ENCODE data around the gene MUC5AC. TPM values are rescaled to one million over a fixed set of nuclear protein-coding genes. Genes with fewer than 3 reads are reported as not detected.
A peak's percentile ranks its signal among the peaks of the same experiment; 100 is the strongest.

Gene MUC5AC, protein sequence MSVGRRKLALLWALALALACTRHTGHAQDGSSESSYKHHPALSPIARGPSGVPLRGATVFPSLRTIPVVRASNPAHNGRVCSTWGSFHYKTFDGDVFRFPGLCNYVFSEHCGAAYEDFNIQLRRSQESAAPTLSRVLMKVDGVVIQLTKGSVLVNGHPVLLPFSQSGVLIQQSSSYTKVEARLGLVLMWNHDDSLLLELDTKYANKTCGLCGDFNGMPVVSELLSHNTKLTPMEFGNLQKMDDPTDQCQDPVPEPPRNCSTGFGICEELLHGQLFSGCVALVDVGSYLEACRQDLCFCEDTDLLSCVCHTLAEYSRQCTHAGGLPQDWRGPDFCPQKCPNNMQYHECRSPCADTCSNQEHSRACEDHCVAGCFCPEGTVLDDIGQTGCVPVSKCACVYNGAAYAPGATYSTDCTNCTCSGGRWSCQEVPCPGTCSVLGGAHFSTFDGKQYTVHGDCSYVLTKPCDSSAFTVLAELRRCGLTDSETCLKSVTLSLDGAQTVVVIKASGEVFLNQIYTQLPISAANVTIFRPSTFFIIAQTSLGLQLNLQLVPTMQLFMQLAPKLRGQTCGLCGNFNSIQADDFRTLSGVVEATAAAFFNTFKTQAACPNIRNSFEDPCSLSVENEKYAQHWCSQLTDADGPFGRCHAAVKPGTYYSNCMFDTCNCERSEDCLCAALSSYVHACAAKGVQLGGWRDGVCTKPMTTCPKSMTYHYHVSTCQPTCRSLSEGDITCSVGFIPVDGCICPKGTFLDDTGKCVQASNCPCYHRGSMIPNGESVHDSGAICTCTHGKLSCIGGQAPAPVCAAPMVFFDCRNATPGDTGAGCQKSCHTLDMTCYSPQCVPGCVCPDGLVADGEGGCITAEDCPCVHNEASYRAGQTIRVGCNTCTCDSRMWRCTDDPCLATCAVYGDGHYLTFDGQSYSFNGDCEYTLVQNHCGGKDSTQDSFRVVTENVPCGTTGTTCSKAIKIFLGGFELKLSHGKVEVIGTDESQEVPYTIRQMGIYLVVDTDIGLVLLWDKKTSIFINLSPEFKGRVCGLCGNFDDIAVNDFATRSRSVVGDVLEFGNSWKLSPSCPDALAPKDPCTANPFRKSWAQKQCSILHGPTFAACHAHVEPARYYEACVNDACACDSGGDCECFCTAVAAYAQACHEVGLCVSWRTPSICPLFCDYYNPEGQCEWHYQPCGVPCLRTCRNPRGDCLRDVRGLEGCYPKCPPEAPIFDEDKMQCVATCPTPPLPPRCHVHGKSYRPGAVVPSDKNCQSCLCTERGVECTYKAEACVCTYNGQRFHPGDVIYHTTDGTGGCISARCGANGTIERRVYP (N-terminal part only)
- total RNA-seq = not detected

GRCh38 chr11:1157645-1158591 is at the start of gene MUC5AC:
Gene MUC5AC, plus strand, starts transcription at chr11:1157953. Its CDS starts 47 bp downstream, at chr11:1158000.
- DNase-seq = no peak

DNA sequence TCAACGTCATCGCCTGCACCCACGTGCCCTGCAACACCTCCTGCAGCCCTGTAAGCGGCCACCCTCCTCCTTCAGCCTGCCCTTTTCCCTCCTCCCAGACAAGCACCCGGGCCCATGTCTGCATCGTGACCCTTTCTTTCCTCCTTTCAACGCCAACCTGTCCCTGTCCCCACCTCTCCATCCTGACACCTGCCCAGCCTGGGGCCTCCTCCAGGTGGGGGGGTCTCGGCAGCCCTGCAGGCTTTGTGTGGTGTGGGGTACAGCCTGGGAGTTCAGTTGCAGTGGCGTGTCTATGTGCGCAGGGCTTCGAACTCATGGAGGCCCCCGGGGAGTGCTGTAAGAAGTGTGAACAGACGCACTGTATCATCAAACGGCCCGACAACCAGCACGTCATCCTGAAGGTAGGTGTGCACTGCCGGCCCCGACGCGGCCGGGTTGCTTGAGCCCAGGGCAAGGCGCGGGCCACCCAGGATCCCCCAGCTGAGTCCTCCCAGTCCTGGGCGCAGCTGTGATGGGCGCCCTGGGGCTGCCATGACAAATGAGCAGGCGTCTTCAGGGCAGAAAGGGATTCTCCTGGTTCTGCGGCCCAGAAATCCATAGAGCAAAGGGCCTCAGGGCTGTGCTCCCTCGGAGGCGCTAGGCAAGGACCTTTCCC is 49.4 kb upstream of the MUC5AC start:
- DNase-seq = no peak

DNA sequence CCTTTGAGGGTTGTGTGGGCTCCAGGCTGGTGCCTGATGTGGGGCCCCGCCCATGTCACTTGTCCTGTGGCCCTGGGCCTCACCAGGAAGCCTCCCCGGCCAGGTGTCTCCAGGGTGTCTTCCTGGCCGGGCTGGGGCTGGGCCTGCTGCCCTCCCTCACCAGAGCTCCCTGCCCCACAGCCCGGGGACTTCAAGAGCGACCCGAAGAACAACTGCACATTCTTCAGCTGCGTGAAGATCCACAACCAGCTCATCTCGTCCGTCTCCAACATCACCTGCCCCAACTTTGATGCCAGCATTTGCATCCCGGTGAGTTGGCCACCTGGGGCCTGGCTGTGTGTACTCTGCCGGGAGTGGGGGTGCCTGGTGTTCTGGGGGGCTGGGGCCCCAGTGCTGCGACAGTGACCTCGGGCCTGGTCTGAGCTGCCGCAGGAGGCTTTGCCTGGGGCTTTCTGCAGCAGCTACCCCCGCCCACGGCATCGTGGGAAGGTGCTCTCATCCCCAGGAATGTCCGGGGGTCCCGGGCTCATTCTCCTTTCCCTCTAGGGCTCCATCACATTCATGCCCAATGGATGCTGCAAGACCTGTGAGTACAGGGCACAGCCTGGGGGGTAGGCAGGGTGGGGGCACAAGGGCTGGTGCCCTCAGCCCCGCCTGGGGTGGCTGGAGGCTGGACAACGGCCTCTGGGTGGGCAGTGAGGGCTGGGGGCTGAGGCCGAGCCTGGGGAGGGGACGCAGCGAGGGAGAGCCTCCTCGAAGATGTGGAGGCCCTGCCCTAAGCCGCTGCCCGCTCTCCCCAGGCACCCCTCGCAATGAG is 48.4 kb upstream of the MUC5AC start:
- DNase-seq = no peak

- no peak for DNase-seq
Observed at GRCh38 chr11:1109918-1110705, 47.6 kb upstream of the MUC5AC start.

- no peak for DNase-seq
Observed at GRCh38 chr11:1111545-1112212, 46.1 kb upstream of the MUC5AC start.

GRCh38 chr11:1112351-1113191 is 45.2 kb upstream of the MUC5AC start:
- no peak for DNase-seq

DNA sequence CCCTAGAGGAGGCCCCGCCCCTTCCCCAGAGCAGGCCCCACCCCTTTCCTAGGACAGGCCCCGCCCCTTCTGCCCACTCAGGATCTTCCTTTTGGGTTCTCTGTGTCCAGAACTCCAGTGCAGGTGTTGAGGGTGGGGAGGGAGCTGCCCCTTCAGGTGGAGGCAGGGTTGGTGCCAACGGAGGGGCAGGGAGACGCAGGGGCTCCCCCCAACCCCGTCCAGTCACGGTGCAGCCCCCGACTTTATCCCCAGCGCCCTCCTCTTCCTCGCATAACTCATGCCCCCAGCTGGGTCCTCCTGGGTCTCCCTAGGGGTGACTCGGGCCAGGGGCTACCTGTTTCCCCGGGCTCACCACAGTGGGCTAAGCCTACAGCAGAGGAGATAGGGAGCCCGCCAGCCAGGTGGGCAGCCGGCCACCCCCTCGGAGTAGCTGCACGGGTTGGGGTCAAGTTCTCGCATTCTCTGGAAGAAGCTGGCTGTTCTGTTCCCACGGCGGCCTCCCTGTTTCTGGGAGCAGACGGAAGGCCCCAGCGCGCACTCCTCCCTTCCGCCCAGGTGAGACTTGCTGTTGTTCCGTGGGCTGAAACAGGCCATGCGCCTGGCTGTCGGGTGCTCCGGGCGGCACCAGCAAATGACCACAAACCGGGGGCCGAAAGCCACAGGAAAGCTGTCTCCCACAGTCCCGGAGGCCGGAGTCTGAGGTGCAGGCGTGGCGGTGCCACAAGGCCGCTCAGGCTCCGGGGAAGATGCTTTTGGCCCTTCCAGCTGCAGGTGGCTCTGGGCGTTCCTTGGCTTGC is 44.1 kb upstream of the MUC5AC start:
- no peak for DNase-seq

GRCh38 chr11:1115292-1115691 is 42.5 kb upstream of the MUC5AC start:
- DNase-seq = peak; percentile 0

DNA sequence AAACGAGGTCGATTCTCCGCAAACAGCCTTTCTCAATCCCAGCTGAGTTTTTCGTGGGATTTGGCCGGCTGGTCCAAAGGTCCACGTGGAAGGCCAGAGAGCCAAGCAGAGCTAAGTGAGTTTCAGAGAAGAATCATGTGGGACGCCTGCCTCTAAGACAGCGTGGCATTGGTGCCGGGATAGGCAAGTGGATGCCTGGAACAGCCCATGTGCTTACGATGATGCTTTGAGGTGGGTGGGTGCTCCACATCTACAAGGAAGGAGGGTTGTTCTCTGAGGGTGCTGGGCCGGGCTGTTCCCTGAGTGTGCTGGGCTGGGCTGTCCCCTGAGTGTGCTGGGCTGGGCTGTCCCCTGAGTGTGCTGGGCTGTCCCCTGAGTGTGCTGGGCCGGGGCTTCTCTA is 41.6 kb upstream of the MUC5AC start:
- DNase-seq = peak; percentile 0

- no peak for DNase-seq
Observed at GRCh38 chr11:1116666-1117390, 40.9 kb upstream of the MUC5AC start.

- no peak for DNase-seq
Observed at GRCh38 chr11:1117992-1118391, 39.8 kb upstream of the MUC5AC start.

- no peak for DNase-seq
Observed at GRCh38 chr11:1118755-1119603, 38.8 kb upstream of the MUC5AC start.

DNA sequence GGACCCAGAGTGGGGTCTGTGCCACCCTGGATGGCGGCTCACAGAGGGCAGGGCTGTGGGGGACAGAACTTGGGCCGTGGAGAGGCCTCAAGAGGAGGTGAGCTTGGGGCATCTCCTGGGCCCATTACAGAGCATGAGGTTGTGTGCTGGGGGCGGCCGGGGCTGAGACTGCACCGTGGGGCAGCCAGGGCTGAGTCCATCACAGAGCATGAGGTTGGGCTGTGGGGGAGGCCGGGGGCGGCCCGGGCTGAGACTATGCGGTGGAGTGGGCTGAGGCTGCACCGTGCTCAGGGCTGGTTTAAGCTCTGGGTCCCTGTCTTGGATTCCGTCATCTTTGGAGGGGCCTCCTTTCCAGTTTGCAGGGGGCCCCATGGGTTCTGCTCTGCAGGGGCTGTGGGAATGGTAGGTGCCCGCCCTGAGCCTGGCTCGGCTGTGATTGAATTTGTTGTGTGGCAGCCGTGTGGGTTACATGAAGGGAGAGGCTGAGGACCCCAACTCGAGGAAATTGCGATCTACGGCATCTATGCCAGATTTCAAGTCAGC is 38.1 kb upstream of the MUC5AC start:
- no peak for DNase-seq

DNA sequence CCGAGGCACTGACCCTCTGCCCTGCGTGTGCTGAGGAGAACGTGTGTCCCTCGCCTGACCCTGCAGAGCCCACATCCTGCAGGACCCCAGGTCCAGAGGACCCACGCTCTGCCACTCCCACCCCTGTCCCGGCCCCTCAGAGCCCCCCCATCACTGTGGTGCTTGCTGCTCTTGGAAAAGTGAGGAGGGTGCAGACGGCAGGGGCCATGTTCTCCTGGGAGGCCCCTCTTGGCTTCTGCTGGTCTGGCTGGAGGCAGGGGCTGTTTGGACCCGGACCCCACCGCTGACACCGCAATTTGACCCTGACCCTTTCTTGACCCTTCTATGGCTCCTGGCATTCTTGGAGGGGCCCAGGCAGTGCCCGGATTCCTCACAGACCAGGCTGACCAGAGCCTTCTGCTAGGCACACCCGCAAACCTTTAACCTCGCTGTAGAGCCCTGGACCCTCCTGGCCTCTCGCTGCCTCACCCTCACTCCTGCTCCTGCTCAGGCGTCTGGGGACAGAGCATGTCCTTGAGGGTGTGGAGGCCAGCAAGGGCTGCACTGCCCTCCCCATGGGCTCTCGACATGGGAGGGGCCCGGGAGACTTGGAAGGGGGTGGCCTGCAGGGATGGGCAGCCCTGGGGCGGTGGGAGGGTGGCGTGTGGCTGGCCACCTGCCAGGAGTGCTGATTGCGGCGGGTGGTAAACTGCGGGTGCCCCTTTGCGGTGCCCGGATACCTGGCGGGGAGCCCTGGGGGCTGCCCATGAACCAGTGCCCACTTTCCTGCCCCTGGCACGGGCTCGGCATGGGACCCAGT is 37.0 kb upstream of the MUC5AC start:
- no peak for DNase-seq
